H1 (cell line): ENCODE results near the gene PRG3. TPM values are rescaled to one million over a fixed set of nuclear protein-coding genes. Genes with fewer than 3 reads are reported as not detected.

ENCODE experiments used
- CTCF ChIA-PET: fragments of 300-600 bp; sonication (Branson Sonifier 250); formaldehyde crosslinking; loops from one replicate; lab custom pipeline; 2021; ENCODE audit not compliant: partially characterized antibody; lab: Charles Lee
- POLR2A ChIA-PET: fragments of 300-600 bp; sonication (Branson Sonifier 250); formaldehyde crosslinking; loops from one replicate; lab custom pipeline; 2021; ENCODE audit warnings: inconsistent platforms; ENCODE audit not compliant: partially characterized antibody; lab: Charles Lee
- DNase-seq, 2 experiments: peaks; one replicate each; pipeline versions ENCODE4 v3.0.0 to v3.0.0-alpha.2; 2010 to 2022; ENCODE audit warnings: low spot score in 2 of 2, low read depth in 1 of 2, mixed read lengths in 1 of 2
- FAIRE-seq: peaks from 2 replicates; lab custom pipeline; 2011; peaks lifted over from hg19 to GRCh38; lab: Jason Lieb, UNC
- H2AFZ ChIP-seq: 2 replicates; pipeline ENCODE4 v1.8.1; 2012; ENCODE audit warnings: low read length, inconsistent platforms
- H2AK5ac ChIP-seq: 2 replicates; pipeline ENCODE4 v1.6.1; 2013; ENCODE audit warnings: low read depth, low read length
- H2BK120ac ChIP-seq: replicated peaks from 2 replicates; pipeline ENCODE3; 2013; ENCODE audit warnings: low read depth, low read length, inconsistent platforms
- H2BK12ac ChIP-seq: 2 replicates; pipeline ENCODE4 v1.6.1; 2013; ENCODE audit warnings: low read depth, low read length
- H2BK15ac ChIP-seq: 2 replicates; pipeline ENCODE4 v1.6.1; 2013; ENCODE audit warnings: low read length
- H2BK20ac ChIP-seq: 2 replicates; pipeline ENCODE4 v1.6.1; 2013; ENCODE audit warnings: low read length
- H2BK5ac ChIP-seq: 2 replicates; pipeline ENCODE4 v1.6.1; 2013; ENCODE audit warnings: low read depth, low read length
- H3K14ac ChIP-seq: 2 replicates; pipeline ENCODE4 v1.6.1; 2013; ENCODE audit warnings: inconsistent platforms; ENCODE audit not compliant: insufficient read length
- H3K18ac ChIP-seq: 2 replicates; pipeline ENCODE4 v1.6.1; 2013; ENCODE audit warnings: low read length; ENCODE audit errors: extremely low read depth
- H3K23ac ChIP-seq: 2 replicates; pipeline ENCODE4 v1.6.1; 2013; ENCODE audit warnings: inconsistent platforms; ENCODE audit not compliant: insufficient read length
- H3K23me2 ChIP-seq: 2 replicates; pipeline ENCODE4 v1.6.1; 2013; ENCODE audit warnings: low read depth, low read length
- H3K27ac ChIP-seq: 2 replicates; pipeline ENCODE4 v1.6.1; 2011; ENCODE audit warnings: low read depth, low read length, inconsistent platforms
- H3K27me3 ChIP-seq, 4 experiments: replicated peaks in 1 of 4; 1 replicate in 1 of 4; 2 replicates in 3 of 4; pipeline versions ENCODE4 v1.6.1 to v1.8.1; 2011 to 2013; ENCODE audit warnings: low read length in 3 of 4, mild to moderate bottlenecking in 3 of 4, inconsistent platforms in 2 of 4, mixed read lengths in 2 of 4, moderate library complexity in 1 of 4; ENCODE audit not compliant: control insufficient read depth in 3 of 4, insufficient read depth in 3 of 4; ENCODE audit errors: extremely low read depth in 1 of 4
- H3K36me3 ChIP-seq, 4 experiments: 2 replicates each; pipeline versions ENCODE4 v1.6.1 to v1.8.1; 2011 to 2013; ENCODE audit warnings: mild to moderate bottlenecking in 4 of 4, low read length in 3 of 4, moderate library complexity in 2 of 4, control low read depth in 1 of 4, inconsistent platforms in 1 of 4; ENCODE audit not compliant: insufficient read depth in 4 of 4, control insufficient read depth in 2 of 4
- H3K4ac ChIP-seq: replicated peaks from 2 replicates; pipeline ENCODE3; 2013; ENCODE audit warnings: low read length, low read depth, mixed read lengths, inconsistent platforms; ENCODE audit not compliant: insufficient read length
- H3K4me1 ChIP-seq, 4 experiments: replicated peaks in 1 of 4; 1 replicate in 1 of 4; 2 replicates in 3 of 4; pipeline versions ENCODE4 v1.6.1 to v1.8.1; 2011 to 2013; ENCODE audit warnings: low read length in 3 of 4, inconsistent platforms in 2 of 4, mixed read lengths in 1 of 4; ENCODE audit not compliant: insufficient read depth in 4 of 4, control insufficient read depth in 3 of 4
- H3K4me2 ChIP-seq, 2 experiments: 2 replicates each; pipeline versions ENCODE4 v1.6.1 to v1.8.1; 2011 to 2013; ENCODE audit warnings: low read depth in 2 of 2, low read length in 2 of 2, control low read depth in 1 of 2, inconsistent platforms in 1 of 2, mild to moderate bottlenecking in 1 of 2; ENCODE audit not compliant: insufficient read depth in 1 of 2
- H3K4me3 ChIP-seq, 4 experiments: fragments of 200-600, 300-600 bp in 1 of 4; sonication (generic), shearing (Covaris generic), sonication (Bioruptor Twin) in 1 of 4; 2 replicates each; pipeline versions ENCODE4 v1.5.1 to v1.8.1; 2011 to 2016; ENCODE audit warnings: low read length in 4 of 4, low read depth in 3 of 4, control low read depth in 2 of 4, inconsistent platforms in 2 of 4, mild to moderate bottlenecking in 2 of 4, mixed read lengths in 1 of 4, moderate library complexity in 1 of 4; ENCODE audit not compliant: insufficient read depth in 2 of 4; ENCODE audit errors: extremely low read depth in 1 of 4
- H3K56ac ChIP-seq: replicated peaks from 2 replicates; pipeline ENCODE3; 2013; ENCODE audit warnings: low read depth, mild to moderate bottlenecking, mixed read lengths, low read length, inconsistent platforms; ENCODE audit not compliant: insufficient read length
- H3K79me1 ChIP-seq: 2 replicates; pipeline ENCODE4 v1.6.1; 2013; ENCODE audit warnings: low read depth, low read length, control low read depth
- H3K79me2 ChIP-seq, 2 experiments: 2 replicates each; pipeline versions ENCODE4 v1.6.1 to v1.8.1; 2012 to 2013; ENCODE audit warnings: low read length in 2 of 2, mild to moderate bottlenecking in 2 of 2, inconsistent platforms in 1 of 2; ENCODE audit not compliant: insufficient read depth in 2 of 2, control insufficient read depth in 1 of 2
- H3K9ac ChIP-seq, 4 experiments: replicated peaks in 1 of 4; 1 replicate in 1 of 4; 2 replicates in 3 of 4; pipeline versions ENCODE4 v1.6.1 to v1.8.1; 2011 to 2013; ENCODE audit warnings: low read depth in 3 of 4, low read length in 3 of 4, control low read depth in 2 of 4, mild to moderate bottlenecking in 2 of 4, moderate library complexity in 2 of 4, inconsistent platforms in 1 of 4; ENCODE audit errors: extremely low read depth in 1 of 4
- H3K9me3 ChIP-seq, 2 experiments: 2 replicates each; pipeline versions ENCODE4 v1.6.1 to v1.8.1; 2012 to 2013; ENCODE audit warnings: mild to moderate bottlenecking in 2 of 2, moderate library complexity in 2 of 2, control low read depth in 1 of 2, inconsistent platforms in 1 of 2, low read depth in 1 of 2, low read length in 1 of 2, mixed read lengths in 1 of 2; ENCODE audit not compliant: insufficient read depth in 2 of 2
- H4K20me1 ChIP-seq, 2 experiments: replicated peaks in 1 of 2; 2 replicates each; pipeline versions ENCODE3 to v1.8.1; 2011 to 2013; ENCODE audit warnings: inconsistent platforms in 2 of 2, low read length in 2 of 2, mild to moderate bottlenecking in 1 of 2; ENCODE audit not compliant: insufficient read depth in 2 of 2, control insufficient read depth in 1 of 2
- H4K5ac ChIP-seq: 2 replicates; pipeline ENCODE4 v1.6.1; 2013; ENCODE audit warnings: low read length, low read depth, mixed read lengths, inconsistent platforms; ENCODE audit not compliant: insufficient read length
- H4K8ac ChIP-seq: 2 replicates; pipeline ENCODE4 v1.8.0; 2013; ENCODE audit warnings: mild to moderate bottlenecking, moderate library complexity, low read length, inconsistent platforms; ENCODE audit not compliant: insufficient read depth; ENCODE audit errors: extremely low read depth
- H4K91ac ChIP-seq: replicated peaks from 2 replicates; pipeline ENCODE3; 2013; ENCODE audit warnings: low read length, mixed read lengths, inconsistent platforms; ENCODE audit not compliant: insufficient read length
- ATF3 ChIP-seq: IDR thresholded peaks from 2 replicates; pipeline ENCODE4 v1.6.1; 2011; ENCODE audit warnings: low read depth, mild to moderate bottlenecking, low read length; ENCODE audit not compliant: insufficient read depth
- CHD1 ChIP-seq: IDR thresholded peaks from 2 replicates; pipeline ENCODE4 v1.6.1; 2012; ENCODE audit warnings: low read depth, low read length, improper control_type of control experiment
- CHD2 ChIP-seq: IDR thresholded peaks from 2 replicates; pipeline ENCODE4 v1.6.1; 2012; ENCODE audit warnings: low read length, improper control_type of control experiment
- JUN ChIP-seq: IDR thresholded peaks from 2 replicates; pipeline ENCODE4 v1.6.1; 2011; ENCODE audit warnings: low read depth, mild to moderate bottlenecking, improper control_type of control experiment, low read length
- NANOG ChIP-seq: IDR thresholded peaks from 2 replicates; pipeline ENCODE4 v1.6.1; 2011; ENCODE audit warnings: low read length, low read depth, mild to moderate bottlenecking, inconsistent platforms; ENCODE audit not compliant: insufficient read depth, poor library complexity, severe bottlenecking
- POLR2A ChIP-seq, 2 experiments: IDR thresholded peaks; 1 replicate in 1 of 2; 2 replicates in 1 of 2; pipeline ENCODE4 v1.6.1; 2011; ENCODE audit warnings: low read depth in 2 of 2, low read length in 2 of 2, mild to moderate bottlenecking in 2 of 2; ENCODE audit errors: control extremely low read depth in 1 of 2
- POLR2AphosphoS5 ChIP-seq: IDR thresholded peaks from 2 replicates; pipeline ENCODE4 v1.6.1; 2011; ENCODE audit warnings: low read depth, low read length
- RBBP5 ChIP-seq: IDR thresholded peaks from 2 replicates; pipeline ENCODE4 v1.7.1; 2012; ENCODE audit warnings: low read depth, mild to moderate bottlenecking, inconsistent platforms, low read length, moderate library complexity, borderline replicate concordance
- RXRA ChIP-seq: IDR thresholded peaks from 2 replicates; pipeline ENCODE4 v1.6.1; 2011; ENCODE audit warnings: low read depth, mild to moderate bottlenecking, low read length, moderate library complexity; ENCODE audit not compliant: insufficient read depth
- SAP30 ChIP-seq: fragments of 300-600 bp; sonication (generic); IDR thresholded peaks from 2 replicates; pipeline ENCODE4 v1.7.1; 2012; ENCODE audit warnings: low read length, moderate library complexity, mild to moderate bottlenecking, inconsistent platforms; ENCODE audit not compliant: insufficient read depth, insufficient replicate concordance
- SP2 ChIP-seq: IDR thresholded peaks from 2 replicates; pipeline ENCODE4 v1.6.1; 2012; ENCODE audit warnings: mild to moderate bottlenecking, low read length, inconsistent platforms
- TCF12 ChIP-seq: IDR thresholded peaks from 2 replicates; pipeline ENCODE4 v1.6.1; 2011; ENCODE audit warnings: low read depth, mild to moderate bottlenecking, low read length
- TEAD4 ChIP-seq: IDR thresholded peaks from 2 replicates; pipeline ENCODE4 v1.6.1; 2012; ENCODE audit warnings: low read depth, low read length, inconsistent platforms, mixed read lengths
- WGBS, 2 experiments: shearing (Covaris generic) in 1 of 2; methylation state at CpG; one replicate each; pipeline versions ENCODE4 v1.1.6 to v1.1.7; 2013 to 2015; ENCODE audit warnings: low lambda C conversion rate in 2 of 2, mixed read lengths in 2 of 2, inconsistent platforms in 1 of 2, low coverage in 1 of 2, missing lambda C conversion rate in 1 of 2; ENCODE audit not compliant: insufficient replicate concordance in 2 of 2, insufficient coverage in 1 of 2, insufficient read length in 1 of 2; ENCODE audit errors: extremely low coverage in 1 of 2, missing lambda C conversion rate in 1 of 2; 5-methylcytosine and 5-hydroxymethylcytosine counted together
- polyA plus RNA-seq, 7 experiments: library from polyadenylated mRNA; depleted of rRNA in 3 of 7; stranded (reverse) in 5 of 7; unstranded in 2 of 7; fragments of >200 nt in 5 of 7; fragments of 200-250 nt in 2 of 7; gene quantifications; 1 replicate in 5 of 7; 2 replicates in 1 of 7; 4 replicates in 1 of 7; pipeline versions ENCODE4 v1.2.1 to v1.2.3, GENCODE V29; 2011 to 2013; ENCODE audit warnings: missing spikeins in 2 of 7, mixed read lengths in 2 of 7
- total RNA-seq: library from RNA; stranded (reverse); fragmentation: NEBNext Ultra II Directional; extraction: Animal tissue kit (Norgen Biotek cat#: 25700); gene quantifications from 2 replicates; pipeline ENCODE4 v1.2.1, GENCODE V29; 2021

Gene PRG3
- total and polyA plus RNA-seq, 2 of the 8 experiments (the other 6 are each of a cell fraction or from before 2014, with no cell fraction given), result not detected

GRCh38 chr11:57359896-57360690 is 20.9 kb downstream of the PRG3 start:
- FAIRE-seq (no peak), DNase-seq (no peak)
- Histone ChIP-seq H2BK12ac (no peak overlapping the region), H3K27ac (no peak overlapping the region), H3K14ac (no peak overlapping the region), H4K8ac (no peak overlapping the region), H2AFZ (no peak overlapping the region), H3K23me2 (no peaks in the 10 kb centered on the region), H3K56ac (no peak overlapping the region), H3K9me3 (no peaks in the 10 kb centered on the region), H2BK120ac (no peak overlapping the region), H2AK5ac (no peak overlapping the region), H3K9ac (no peak overlapping the region), H4K5ac (no peak overlapping the region), H3K4me1 (peaks cover 0 to 10% (median 4%) of the 10 kb centered on the region in 4 experiments; a peak in 5 of 7 replicates), H3K4ac (no peak overlapping the region), H3K79me1 (no peaks in the 10 kb centered on the region), H2BK20ac (no peak overlapping the region), H3K79me2 (no peaks in the 10 kb centered on the region), H4K91ac (no peak overlapping the region), H2BK5ac (no peak overlapping the region; the same call in 1 of the 2 replicates), H3K18ac (no peak overlapping the region), H3K36me3 (no peaks in the 10 kb centered on the region), H3K23ac (no peak overlapping the region), H3K27me3 (no peaks in the 10 kb centered on the region; a peak in 1 of 7 replicates), H2BK15ac (no peak overlapping the region), H3K4me2 (no peak overlapping the region), H3K4me3 (no peak overlapping the region), H4K20me1 (no peaks in the 10 kb centered on the region)
- ChIA-PET POLR2A (interaction anchor here (0.5 to 2.9 kb wide), 2 partner anchors 35 to 348 kb away, joined by 3 to 10 read pairs; partner anchors contain the start of gene TNKS1BP1), CTCF (interaction anchor here (0.5 to 4.9 kb wide), 9 partner anchors 9 to 1545 kb away, joined by 3 to 24 read pairs (median 4); no protein-coding TSS in a partner anchor)
- WGBS, 2 experiments, result 86% methylated on average over 9 of the region's 9 CpGs; no CpG with 5 or more reads in 1 of the 2 experiments
- no peak for TF ChIP-seq CHD2
- no peak for TF ChIP-seq ATF3
- TF ChIP-seq SAP30, result no peak
- no peak for TF ChIP-seq RXRA
- TF ChIP-seq POLR2AphosphoS5, result no peak
- no peak for TF ChIP-seq JUN
- TF ChIP-seq TEAD4, result no peak
- no peak for TF ChIP-seq NANOG
- TF ChIP-seq SP2, result no peak
- TF ChIP-seq POLR2A (IDR thresholded peaks at IDR 0.05; ENCODE audit: control extremely low read depth in 1 of 2, low read depth in 2 of 2, low read length in 2 of 2), result no peak
- no peak for TF ChIP-seq TCF12
- TF ChIP-seq CHD1, result no peak
- no peak for TF ChIP-seq RBBP5
